Large intestine (tissue), 3 donors: ENCODE data around the gene PARD3. TPM values are rescaled to one million over a fixed set of nuclear protein-coding genes. Genes with fewer than 3 reads are reported as not detected.
A peak's percentile ranks its signal among the peaks of the same experiment; 100 is the strongest.

Source experiments
- DNase-seq, 2 donors: peaks; one replicate each; pipeline versions ENCODE4 v3.0.0 to v3.0.0-alpha.2; 2013
- H3K27ac ChIP-seq: one replicate; pipeline ENCODE4 v1.5.1; 2013; ENCODE audit warnings: low read length
- H3K27me3 ChIP-seq: 2 replicates; pipeline ENCODE4 v1.6.1; 2013; ENCODE audit warnings: low read length; ENCODE audit not compliant: control insufficient read depth, insufficient read depth
- H3K36me3 ChIP-seq: 2 replicates; pipeline ENCODE4 v1.6.1; 2013; ENCODE audit warnings: low read length; ENCODE audit not compliant: control insufficient read depth, insufficient read depth
- H3K4me1 ChIP-seq: one replicate; pipeline ENCODE4 v1.6.1; 2013; ENCODE audit warnings: low read length; ENCODE audit not compliant: control insufficient read depth, insufficient read depth
- H3K4me3 ChIP-seq: one replicate; pipeline ENCODE4 v1.5.1; 2013; ENCODE audit warnings: low read length
- H3K9me3 ChIP-seq: one replicate; pipeline ENCODE4 v1.6.1; 2013; ENCODE audit warnings: mild to moderate bottlenecking, low read depth, low read length, moderate library complexity; ENCODE audit not compliant: control insufficient read depth
- WGBS: methylation state at CpG from one replicate; pipeline ENCODE4 v1.1.5; 2013; ENCODE audit warnings: low lambda C conversion rate; ENCODE audit not compliant: insufficient coverage; 5-methylcytosine and 5-hydroxymethylcytosine counted together
- polyA plus RNA-seq: library from polyadenylated mRNA; unstranded; fragments of 120-200 nt; gene quantifications from one replicate; pipeline ENCODE4 v1.2.1, GENCODE V29; 2013

Gene PARD3
- polyA plus RNA-seq, 1 donor = 25.5 TPM

- Histone ChIP-seq H3K9me3 (no peaks in the 10 kb centered on the region), H3K4me1 (peaks cover 1% of the 10 kb centered on the region), H3K36me3 (no peaks in the 10 kb centered on the region), H3K4me3 (no peak overlapping the region), H3K27me3 (no peaks in the 10 kb centered on the region), H3K27ac (no peak overlapping the region)
- 63% methylated on average over 6 of the region's 7 CpGs for WGBS
- no peak for DNase-seq
Observed at GRCh38 chr10:34731885-34732701, 83.0 kb downstream of the PARD3 start.

DNA sequence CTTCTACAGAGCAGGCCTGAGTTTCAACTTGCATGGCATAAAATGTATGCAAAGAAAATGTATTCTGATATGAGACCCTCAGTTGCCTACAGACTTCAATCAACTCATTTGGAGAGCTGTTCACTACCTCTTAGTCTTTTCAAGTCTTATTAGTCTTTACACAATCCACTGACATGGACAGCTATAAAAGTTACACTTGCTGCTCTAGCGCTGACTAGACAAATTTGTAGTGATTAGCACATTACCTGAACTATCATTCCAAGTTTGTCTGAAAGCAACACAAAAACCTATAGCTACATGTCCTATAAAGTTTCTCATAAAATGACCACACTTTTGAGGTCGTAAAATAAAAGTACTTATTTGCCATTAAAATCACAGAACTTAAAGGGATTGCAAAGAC, 83.9 kb downstream of the PARD3 start:
- no peaks in the 10 kb centered on the region for H3K4me1 ChIP-seq
- H3K27ac ChIP-seq = no peak overlapping the region
- H3K27me3 ChIP-seq = no peaks in the 10 kb centered on the region
- no peak overlapping the region for H3K4me3 ChIP-seq
- no peaks in the 10 kb centered on the region for H3K9me3 ChIP-seq
- 83% methylated on average over 1 of the region's 2 CpGs for WGBS
- H3K36me3 ChIP-seq = no peaks in the 10 kb centered on the region
- DNase-seq = peak in 1 of 2 donors; percentile 40

- 100% methylated on average over 2 of the region's 7 CpGs for WGBS
- Histone ChIP-seq H3K27me3 (no peaks in the 10 kb centered on the region), H3K4me1 (no peaks in the 10 kb centered on the region)
Observed at GRCh38 chr10:34730726-34731125, 84.4 kb downstream of the PARD3 start.

GRCh38 chr10:34729619-34730018, 85.5 kb downstream of the PARD3 start:
- Histone ChIP-seq H3K27ac (no peak overlapping the region), H3K36me3 (no peaks in the 10 kb centered on the region), H3K4me1 (no peaks in the 10 kb centered on the region), H3K9me3 (no peaks in the 10 kb centered on the region), H3K4me3 (no peak overlapping the region), H3K27me3 (no peaks in the 10 kb centered on the region)
- DNase-seq = no peak
- WGBS = no CpG with 5 or more reads among the region's 5 CpGs

More at GRCh38 chr10:34730726-34731125, 84.4 kb downstream of the PARD3 start:
- DNase-seq = no peak
- Histone ChIP-seq H3K9me3 (no peaks in the 10 kb centered on the region), H3K4me3 (no peak overlapping the region), H3K36me3 (no peaks in the 10 kb centered on the region), H3K27ac (no peak overlapping the region)

GRCh38 chr10:34728361-34728760, 86.7 kb downstream of the PARD3 start:
- DNase-seq = no peak
- Histone ChIP-seq H3K27me3 (no peaks in the 10 kb centered on the region), H3K4me3 (no peak overlapping the region), H3K4me1 (no peaks in the 10 kb centered on the region), H3K9me3 (no peaks in the 10 kb centered on the region), H3K36me3 (no peaks in the 10 kb centered on the region), H3K27ac (no peak overlapping the region)
- no CpG with 5 or more reads among the region's 1 CpG for WGBS

DNA sequence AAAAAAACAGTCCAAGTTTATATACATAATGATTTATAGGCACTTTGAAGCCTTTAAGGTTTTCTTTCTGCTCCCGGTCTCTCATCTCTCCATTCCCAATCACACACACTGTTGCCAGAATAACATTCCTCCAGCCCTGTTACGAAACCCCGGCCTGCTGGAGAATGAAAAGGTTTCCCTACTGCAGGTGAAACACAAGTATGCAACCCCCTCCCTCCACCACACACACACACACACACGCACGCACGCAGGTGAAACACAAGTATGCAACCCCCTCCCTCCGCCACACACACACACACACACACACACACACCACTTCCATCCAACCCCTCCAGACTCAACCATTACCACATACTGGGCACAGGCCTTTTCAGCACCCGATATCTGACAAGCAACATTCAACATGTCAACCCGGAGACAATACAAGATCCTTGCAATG, 87.5 kb downstream of the PARD3 start:
- no peaks in the 10 kb centered on the region for H3K4me1 ChIP-seq
- no peaks in the 10 kb centered on the region for H3K9me3 ChIP-seq
- H3K36me3 ChIP-seq = no peaks in the 10 kb centered on the region
- no peaks in the 10 kb centered on the region for H3K27me3 ChIP-seq
- no peak for DNase-seq
- no CpG with 5 or more reads among the region's 9 CpGs for WGBS
- no peak overlapping the region for H3K4me3 ChIP-seq
- H3K27ac ChIP-seq = no peak overlapping the region

DNA sequence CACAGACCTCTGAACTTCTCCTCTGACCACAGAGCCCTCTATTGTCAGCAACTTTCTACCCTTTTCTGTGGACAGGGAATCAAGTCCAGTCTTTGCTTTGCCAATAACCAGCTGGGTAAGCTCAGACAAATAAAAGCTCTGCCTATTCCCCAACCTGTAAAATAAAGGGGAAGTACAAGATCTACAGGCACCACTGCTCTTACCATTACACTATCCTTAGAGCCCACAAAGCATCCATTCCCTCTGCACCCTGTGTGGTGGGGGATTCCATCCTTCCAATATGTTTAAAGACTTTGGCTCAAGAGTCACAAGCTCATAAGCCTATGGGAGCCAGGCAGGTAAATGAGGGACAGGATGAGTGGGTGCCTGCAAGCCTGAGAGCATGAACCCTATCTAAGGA, 88.2 kb downstream of the PARD3 start:
- Histone ChIP-seq H3K9me3 (no peaks in the 10 kb centered on the region), H3K27ac (no peak overlapping the region), H3K4me1 (no peaks in the 10 kb centered on the region), H3K36me3 (no peaks in the 10 kb centered on the region), H3K27me3 (no peaks in the 10 kb centered on the region), H3K4me3 (no peak overlapping the region)
- no peak for DNase-seq

DNA sequence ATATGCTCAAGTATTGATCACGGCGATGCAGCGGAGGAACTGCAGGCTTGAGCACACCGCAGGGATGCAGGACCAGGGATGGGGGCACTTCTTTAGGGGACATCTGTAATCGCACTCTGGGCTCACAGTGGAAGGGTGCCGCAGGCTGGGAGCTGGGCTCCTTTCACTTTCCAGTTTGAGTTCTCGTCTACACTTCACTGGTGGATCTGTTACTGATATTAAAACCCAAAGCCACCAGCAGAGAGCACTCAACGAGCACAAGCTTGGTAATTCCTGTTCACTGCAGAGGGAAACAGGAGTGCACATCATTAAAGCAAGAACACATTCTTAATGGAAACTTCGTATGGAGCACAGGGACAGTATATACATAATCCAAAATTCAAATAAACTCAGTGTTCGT, 91.3 kb downstream of the PARD3 start:
- WGBS = 56% methylated on average over 2 of the region's 10 CpGs
- no peak overlapping the region for H3K27ac ChIP-seq
- H3K27me3 ChIP-seq = no peaks in the 10 kb centered on the region
- no peaks in the 10 kb centered on the region for H3K4me1 ChIP-seq
- DNase-seq = peak; percentile 19 to 57
- H3K36me3 ChIP-seq = no peaks in the 10 kb centered on the region
- H3K4me3 ChIP-seq = no peak overlapping the region
- no peaks in the 10 kb centered on the region for H3K9me3 ChIP-seq

GRCh38 chr10:34722404-34722803, 92.7 kb downstream of the PARD3 start:
- no peaks in the 10 kb centered on the region for H3K36me3 ChIP-seq
- no peaks in the 10 kb centered on the region for H3K27me3 ChIP-seq
- no peak overlapping the region for H3K4me3 ChIP-seq
- WGBS = no CpG with 5 or more reads among the region's 4 CpGs
- H3K27ac ChIP-seq = no peak overlapping the region
- no peak for DNase-seq
- no peaks in the 10 kb centered on the region for H3K9me3 ChIP-seq
- no peaks in the 10 kb centered on the region for H3K4me1 ChIP-seq

GRCh38 chr10:34721208-34721840, 93.8 kb downstream of the PARD3 start:
- Histone ChIP-seq H3K9me3 (no peaks in the 10 kb centered on the region), H3K27me3 (no peaks in the 10 kb centered on the region), H3K27ac (no peak overlapping the region), H3K4me1 (no peaks in the 10 kb centered on the region), H3K36me3 (no peaks in the 10 kb centered on the region), H3K4me3 (no peak overlapping the region)
- WGBS = 83% methylated on average over 2 of the region's 5 CpGs
- no peak for DNase-seq

- Histone ChIP-seq H3K4me1 (no peaks in the 10 kb centered on the region), H3K9me3 (no peaks in the 10 kb centered on the region), H3K27me3 (no peaks in the 10 kb centered on the region), H3K36me3 (no peaks in the 10 kb centered on the region), H3K27ac (no peak overlapping the region), H3K4me3 (no peak overlapping the region)
- WGBS = no CpG with 5 or more reads among the region's 1 CpG
- no peak for DNase-seq
Observed at GRCh38 chr10:34719746-34720145, 95.3 kb downstream of the PARD3 start.
